Measurements from ENCODE around the gene TTC32. TPM values are rescaled to one million over a fixed set of nuclear protein-coding genes. Genes with fewer than 3 reads are reported as not detected.

The TTC32 gene
- total RNA-seq, 1 donor from 2014 or later, result 9.4 TPM

GRCh38 chr2:19848029-19848750 lies 53.6 kb downstream of the TTC32 start:
- Mint-ChIP-seq H3K9me3 (ENCODE audit: unreplicated experiment) (no peaks in the 10 kb centered on the region), H3K27ac (ENCODE audit: unreplicated experiment) (no peak overlapping the region), H3K4me1 (ENCODE audit: unreplicated experiment) (no peaks in the 10 kb centered on the region), H3K36me3 (ENCODE audit: low read depth, unreplicated experiment) (no peaks in the 10 kb centered on the region), H3K27me3 (ENCODE audit: unreplicated experiment) (no peaks in the 10 kb centered on the region), H3K4me3 (ENCODE audit: unreplicated experiment) (no peak overlapping the region)
- DNase-seq (ENCODE audit: low spot score), result no peak
- TF ChIP-seq CTCF (IDR thresholded peaks at IDR 0.05; ENCODE audit: unreplicated experiment), result no peak

GRCh38 chr2:19847486-19847885 lies 54.3 kb downstream of the TTC32 start:
- no peak for DNase-seq (ENCODE audit: low spot score)
- Mint-ChIP-seq H3K36me3 (ENCODE audit: low read depth, unreplicated experiment) (no peaks in the 10 kb centered on the region), H3K9me3 (ENCODE audit: unreplicated experiment) (no peaks in the 10 kb centered on the region), H3K4me3 (ENCODE audit: unreplicated experiment) (no peak overlapping the region), H3K27me3 (ENCODE audit: unreplicated experiment) (no peaks in the 10 kb centered on the region), H3K27ac (ENCODE audit: unreplicated experiment) (no peak overlapping the region), H3K4me1 (ENCODE audit: unreplicated experiment) (no peaks in the 10 kb centered on the region)
- no peak for TF ChIP-seq CTCF (IDR thresholded peaks at IDR 0.05; ENCODE audit: unreplicated experiment)

Other genes with a start within 250 kb of the TTC32 start
- 10.3 TPM for gene WDR35, start 88.1 kb upstream of the TTC32 start, total RNA-seq (ENCODE audit: unreplicated experiment)
- gene MATN3, start 110.7 kb upstream of the TTC32 start, total RNA-seq (ENCODE audit: unreplicated experiment), result 8.9 TPM
- gene LAPTM4A, start 149.6 kb upstream of the TTC32 start, total RNA-seq (ENCODE audit: unreplicated experiment), result 264 TPM

All from endothelial cell (in vitro differentiated cells).